HepG2 (cell line): ENCODE data around the gene ANKRD29. TPM values are rescaled to one million over a fixed set of nuclear protein-coding genes. Genes with fewer than 3 reads are reported as not detected.
A peak's percentile ranks its signal among the peaks of the same experiment; 100 is the strongest.

Source experiments
- AHR ChIP-seq: IDR thresholded peaks from 2 replicates; pipeline ENCODE4 v1.6.1; 2018; ENCODE audit warnings: missing genetic modification reagents, missing compliant biosample characterization
- FOSL2 ChIP-seq: sonication (generic); formaldehyde crosslinking; IDR thresholded peaks from 2 replicates; pipeline ENCODE4 v1.4.0; 2020; ENCODE audit warnings: missing genetic modification reagents
- HNRNPL ChIP-seq: fragments of 200-400 bp; formaldehyde crosslinking; IDR thresholded peaks from 2 replicates; pipeline ENCODE4 v1.6.1; 2017; ENCODE audit warnings: mild to moderate bottlenecking, low read depth, low read length
- SYNCRIP ChIP-seq: fragments of 200-400 bp; formaldehyde crosslinking; IDR thresholded peaks from 2 replicates; pipeline ENCODE4 v1.6.1; 2018; ENCODE audit warnings: mild to moderate bottlenecking, low read depth, low read length; ENCODE audit not compliant: insufficient read depth
- ZNF33A ChIP-seq: sonication (generic); formaldehyde crosslinking; IDR thresholded peaks from 2 replicates; pipeline ENCODE4 v1.5.1; 2020; ENCODE audit warnings: missing genetic modification reagents, mild to moderate bottlenecking, moderate library complexity, borderline replicate concordance
- ZNF552 ChIP-seq: sonication (generic); formaldehyde crosslinking; IDR thresholded peaks from 2 replicates; pipeline ENCODE4 v1.9.0; 2022; ENCODE audit warnings: missing genetic modification reagents, mild to moderate bottlenecking, borderline replicate concordance
- ZNF781 ChIP-seq: sonication (generic); formaldehyde crosslinking; IDR thresholded peaks from 2 replicates; pipeline ENCODE4 v1.5.1; 2020; ENCODE audit warnings: borderline replicate concordance, mild to moderate bottlenecking, missing genetic modification reagents; ENCODE audit errors: not compliant biosample characterization
- ZSCAN30 ChIP-seq: sonication (generic); formaldehyde crosslinking; IDR thresholded peaks from 2 replicates; pipeline ENCODE4 v1.5.0; 2020; ENCODE audit warnings: mild to moderate bottlenecking, missing genetic modification reagents
- polyA plus RNA-seq, 8 experiments: library from polyadenylated mRNA; depleted of rRNA in 3 of 8; stranded (reverse) in 7 of 8; unstranded in 1 of 8; fragments of >200 nt; fragmentation: Illumina TruSeq in 4 of 8; extraction: Trizol in 4 of 8; gene quantifications; 2 replicates each; pipeline versions ENCODE4 v1.2.1 to v1.2.3, GENCODE V29; 2011 to 2016; ENCODE audit warnings: low read depth in 4 of 8, missing spikeins in 1 of 8, mixed read lengths in 1 of 8; ENCODE audit not compliant: insufficient read depth in 1 of 8
- total RNA-seq, 5 experiments: library from RNA; depleted of rRNA; stranded (reverse); fragments of >200 nt; fragmentation: Illumina TruSeq; extraction: Trizol; gene quantifications; 2 replicates each; pipeline ENCODE4 v1.2.3, GENCODE V29; 2016; ENCODE audit warnings: low read depth in 1 of 5
- TF ChIP-seq, protein P1 (sequence below): sonication (generic); formaldehyde crosslinking; IDR thresholded peaks from 2 replicates; pipeline ENCODE4 v1.4.0; 2020; ENCODE audit warnings: missing genetic modification reagents
- TF ChIP-seq, protein P2 (sequence below): sonication (generic); formaldehyde crosslinking; IDR thresholded peaks from 2 replicates; pipeline ENCODE4 v1.4.0; 2020; ENCODE audit warnings: missing genetic modification reagents, borderline replicate concordance
- TF ChIP-seq, protein P3 (sequence below): sonication (generic); formaldehyde crosslinking; IDR thresholded peaks from 2 replicates; pipeline ENCODE4 v1.4.0; 2020; ENCODE audit warnings: missing genetic modification reagents
- TF ChIP-seq, protein P4 (sequence below): sonication (generic); formaldehyde crosslinking; IDR thresholded peaks from 2 replicates; pipeline ENCODE4 v1.4.0; 2020; ENCODE audit warnings: missing genetic modification reagents, borderline replicate concordance
- TF ChIP-seq, protein P5 (sequence below): sonication (generic); formaldehyde crosslinking; IDR thresholded peaks from 2 replicates; pipeline ENCODE4 v1.4.0; 2020; ENCODE audit warnings: missing genetic modification reagents, borderline replicate concordance

ANKRD29 gene
- total and polyA plus RNA-seq, 2 of the 13 experiments (the other 11 are each of a cell fraction or from before 2014, with no cell fraction given), result not detected

DNA sequence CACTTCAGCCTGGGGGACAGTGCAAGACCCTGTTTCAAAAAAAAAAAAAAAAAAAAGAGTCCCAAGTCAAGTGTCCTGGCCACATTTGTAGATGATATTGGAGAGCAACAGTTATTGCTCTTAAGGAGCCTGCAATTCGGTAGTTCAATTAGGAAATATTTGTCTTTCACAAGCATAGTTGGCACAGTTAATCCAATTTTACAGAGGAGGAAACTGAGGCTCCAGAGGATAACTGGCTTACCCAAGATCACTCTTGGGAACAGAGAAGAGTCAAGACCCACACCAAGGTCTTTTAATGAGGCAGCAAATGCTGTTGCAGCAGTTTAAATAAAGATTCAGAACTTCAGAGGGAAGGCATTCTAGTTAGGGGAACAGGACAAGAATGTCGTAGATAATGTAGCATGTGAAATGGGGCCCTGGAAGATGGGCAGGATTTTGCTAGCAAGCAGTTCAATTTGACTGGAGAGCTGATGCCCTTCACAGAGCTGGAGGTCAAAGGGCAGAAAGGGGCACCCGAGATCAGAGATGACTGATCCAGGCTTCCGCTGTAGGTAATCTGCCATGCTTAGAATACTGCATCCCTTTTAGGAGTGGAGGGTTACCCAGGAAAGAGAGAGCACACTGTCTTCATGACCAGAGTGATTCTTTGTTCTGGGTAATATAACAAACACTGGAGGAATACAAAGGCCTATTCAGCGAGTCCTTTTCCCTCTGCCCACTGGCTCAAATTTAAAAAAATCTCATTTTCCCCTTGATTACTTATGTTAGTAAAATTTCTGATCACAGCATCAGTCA is 79.4 kb downstream of the ANKRD29 start (continued):
- TF ChIP-seq, protein P1, sequence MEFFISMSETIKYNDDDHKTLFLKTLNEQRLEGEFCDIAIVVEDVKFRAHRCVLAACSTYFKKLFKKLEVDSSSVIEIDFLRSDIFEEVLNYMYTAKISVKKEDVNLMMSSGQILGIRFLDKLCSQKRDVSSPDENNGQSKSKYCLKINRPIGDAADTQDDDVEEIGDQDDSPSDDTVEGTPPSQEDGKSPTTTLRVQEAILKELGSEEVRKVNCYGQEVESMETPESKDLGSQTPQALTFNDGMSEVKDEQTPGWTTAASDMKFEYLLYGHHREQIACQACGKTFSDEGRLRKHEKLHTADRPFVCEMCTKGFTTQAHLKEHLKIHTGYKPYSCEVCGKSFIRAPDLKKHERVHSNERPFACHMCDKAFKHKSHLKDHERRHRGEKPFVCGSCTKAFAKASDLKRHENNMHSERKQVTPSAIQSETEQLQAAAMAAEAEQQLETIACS (CRISPR knock-in tag), result no peak
- TF ChIP-seq ZNF33A (CRISPR knock-in tag) (no peak), ZSCAN30 (CRISPR knock-in tag) (no peak), ZNF781 (CRISPR knock-in tag) (no peak), ZNF552 (CRISPR knock-in tag) (no peak), FOSL2 (CRISPR knock-in tag) (peak; percentile 48), SYNCRIP (no peak), HNRNPL (peak; percentile 67; the same call in 1 of the 2 replicates), AHR (CRISPR knock-in tag) (no peak)
- TF ChIP-seq, protein P2, sequence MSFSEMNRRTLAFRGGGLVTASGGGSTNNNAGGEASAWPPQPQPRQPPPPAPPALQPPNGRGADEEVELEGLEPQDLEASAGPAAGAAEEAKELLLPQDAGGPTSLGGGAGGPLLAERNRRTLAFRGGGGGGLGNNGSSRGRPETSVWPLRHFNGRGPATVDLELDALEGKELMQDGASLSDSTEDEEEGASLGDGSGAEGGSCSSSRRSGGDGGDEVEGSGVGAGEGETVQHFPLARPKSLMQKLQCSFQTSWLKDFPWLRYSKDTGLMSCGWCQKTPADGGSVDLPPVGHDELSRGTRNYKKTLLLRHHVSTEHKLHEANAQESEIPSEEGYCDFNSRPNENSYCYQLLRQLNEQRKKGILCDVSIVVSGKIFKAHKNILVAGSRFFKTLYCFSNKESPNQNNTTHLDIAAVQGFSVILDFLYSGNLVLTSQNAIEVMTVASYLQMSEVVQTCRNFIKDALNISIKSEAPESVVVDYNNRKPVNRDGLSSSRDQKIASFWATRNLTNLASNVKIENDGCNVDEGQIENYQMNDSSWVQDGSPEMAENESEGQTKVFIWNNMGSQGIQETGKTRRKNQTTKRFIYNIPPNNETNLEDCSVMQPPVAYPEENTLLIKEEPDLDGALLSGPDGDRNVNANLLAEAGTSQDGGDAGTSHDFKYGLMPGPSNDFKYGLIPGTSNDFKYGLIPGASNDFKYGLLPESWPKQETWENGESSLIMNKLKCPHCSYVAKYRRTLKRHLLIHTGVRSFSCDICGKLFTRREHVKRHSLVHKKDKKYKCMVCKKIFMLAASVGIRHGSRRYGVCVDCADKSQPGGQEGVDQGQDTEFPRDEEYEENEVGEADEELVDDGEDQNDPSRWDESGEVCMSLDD (CRISPR knock-in tag), result no peak
- TF ChIP-seq, protein P3, sequence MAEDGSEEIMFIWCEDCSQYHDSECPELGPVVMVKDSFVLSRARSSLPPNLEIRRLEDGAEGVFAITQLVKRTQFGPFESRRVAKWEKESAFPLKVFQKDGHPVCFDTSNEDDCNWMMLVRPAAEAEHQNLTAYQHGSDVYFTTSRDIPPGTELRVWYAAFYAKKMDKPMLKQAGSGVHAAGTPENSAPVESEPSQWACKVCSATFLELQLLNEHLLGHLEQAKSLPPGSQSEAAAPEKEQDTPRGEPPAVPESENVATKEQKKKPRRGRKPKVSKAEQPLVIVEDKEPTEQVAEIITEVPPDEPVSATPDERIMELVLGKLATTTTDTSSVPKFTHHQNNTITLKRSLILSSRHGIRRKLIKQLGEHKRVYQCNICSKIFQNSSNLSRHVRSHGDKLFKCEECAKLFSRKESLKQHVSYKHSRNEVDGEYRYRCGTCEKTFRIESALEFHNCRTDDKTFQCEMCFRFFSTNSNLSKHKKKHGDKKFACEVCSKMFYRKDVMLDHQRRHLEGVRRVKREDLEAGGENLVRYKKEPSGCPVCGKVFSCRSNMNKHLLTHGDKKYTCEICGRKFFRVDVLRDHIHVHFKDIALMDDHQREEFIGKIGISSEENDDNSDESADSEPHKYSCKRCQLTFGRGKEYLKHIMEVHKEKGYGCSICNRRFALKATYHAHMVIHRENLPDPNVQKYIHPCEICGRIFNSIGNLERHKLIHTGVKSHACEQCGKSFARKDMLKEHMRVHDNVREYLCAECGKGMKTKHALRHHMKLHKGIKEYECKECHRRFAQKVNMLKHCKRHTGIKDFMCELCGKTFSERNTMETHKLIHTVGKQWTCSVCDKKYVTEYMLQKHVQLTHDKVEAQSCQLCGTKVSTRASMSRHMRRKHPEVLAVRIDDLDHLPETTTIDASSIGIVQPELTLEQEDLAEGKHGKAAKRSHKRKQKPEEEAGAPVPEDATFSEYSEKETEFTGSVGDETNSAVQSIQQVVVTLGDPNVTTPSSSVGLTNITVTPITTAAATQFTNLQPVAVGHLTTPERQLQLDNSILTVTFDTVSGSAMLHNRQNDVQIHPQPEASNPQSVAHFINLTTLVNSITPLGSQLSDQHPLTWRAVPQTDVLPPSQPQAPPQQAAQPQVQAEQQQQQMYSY (CRISPR knock-in tag), result no peak
- TF ChIP-seq, protein P4, sequence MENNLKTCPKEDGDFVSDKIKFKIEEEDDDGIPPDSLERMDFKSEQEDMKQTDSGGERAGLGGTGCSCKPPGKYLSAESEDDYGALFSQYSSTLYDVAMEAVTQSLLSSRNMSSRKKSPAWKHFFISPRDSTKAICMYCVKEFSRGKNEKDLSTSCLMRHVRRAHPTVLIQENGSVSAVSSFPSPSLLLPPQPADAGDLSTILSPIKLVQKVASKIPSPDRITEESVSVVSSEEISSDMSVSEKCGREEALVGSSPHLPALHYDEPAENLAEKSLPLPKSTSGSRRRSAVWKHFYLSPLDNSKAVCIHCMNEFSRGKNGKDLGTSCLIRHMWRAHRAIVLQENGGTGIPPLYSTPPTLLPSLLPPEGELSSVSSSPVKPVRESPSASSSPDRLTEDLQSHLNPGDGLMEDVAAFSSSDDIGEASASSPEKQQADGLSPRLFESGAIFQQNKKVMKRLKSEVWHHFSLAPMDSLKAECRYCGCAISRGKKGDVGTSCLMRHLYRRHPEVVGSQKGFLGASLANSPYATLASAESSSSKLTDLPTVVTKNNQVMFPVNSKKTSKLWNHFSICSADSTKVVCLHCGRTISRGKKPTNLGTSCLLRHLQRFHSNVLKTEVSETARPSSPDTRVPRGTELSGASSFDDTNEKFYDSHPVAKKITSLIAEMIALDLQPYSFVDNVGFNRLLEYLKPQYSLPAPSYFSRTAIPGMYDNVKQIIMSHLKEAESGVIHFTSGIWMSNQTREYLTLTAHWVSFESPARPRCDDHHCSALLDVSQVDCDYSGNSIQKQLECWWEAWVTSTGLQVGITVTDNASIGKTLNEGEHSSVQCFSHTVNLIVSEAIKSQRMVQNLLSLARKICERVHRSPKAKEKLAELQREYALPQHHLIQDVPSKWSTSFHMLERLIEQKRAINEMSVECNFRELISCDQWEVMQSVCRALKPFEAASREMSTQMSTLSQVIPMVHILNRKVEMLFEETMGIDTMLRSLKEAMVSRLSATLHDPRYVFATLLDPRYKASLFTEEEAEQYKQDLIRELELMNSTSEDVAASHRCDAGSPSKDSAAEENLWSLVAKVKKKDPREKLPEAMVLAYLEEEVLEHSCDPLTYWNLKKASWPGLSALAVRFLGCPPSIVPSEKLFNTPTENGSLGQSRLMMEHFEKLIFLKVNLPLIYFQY (CRISPR knock-in tag), result no peak
- TF ChIP-seq, protein P5, sequence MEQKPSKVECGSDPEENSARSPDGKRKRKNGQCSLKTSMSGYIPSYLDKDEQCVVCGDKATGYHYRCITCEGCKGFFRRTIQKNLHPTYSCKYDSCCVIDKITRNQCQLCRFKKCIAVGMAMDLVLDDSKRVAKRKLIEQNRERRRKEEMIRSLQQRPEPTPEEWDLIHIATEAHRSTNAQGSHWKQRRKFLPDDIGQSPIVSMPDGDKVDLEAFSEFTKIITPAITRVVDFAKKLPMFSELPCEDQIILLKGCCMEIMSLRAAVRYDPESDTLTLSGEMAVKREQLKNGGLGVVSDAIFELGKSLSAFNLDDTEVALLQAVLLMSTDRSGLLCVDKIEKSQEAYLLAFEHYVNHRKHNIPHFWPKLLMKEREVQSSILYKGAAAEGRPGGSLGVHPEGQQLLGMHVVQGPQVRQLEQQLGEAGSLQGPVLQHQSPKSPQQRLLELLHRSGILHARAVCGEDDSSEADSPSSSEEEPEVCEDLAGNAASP (CRISPR knock-in tag), result peak; percentile 44; the same call in 1 of the 2 replicates
